ENCODE results near the gene LAD1.

DNA sequence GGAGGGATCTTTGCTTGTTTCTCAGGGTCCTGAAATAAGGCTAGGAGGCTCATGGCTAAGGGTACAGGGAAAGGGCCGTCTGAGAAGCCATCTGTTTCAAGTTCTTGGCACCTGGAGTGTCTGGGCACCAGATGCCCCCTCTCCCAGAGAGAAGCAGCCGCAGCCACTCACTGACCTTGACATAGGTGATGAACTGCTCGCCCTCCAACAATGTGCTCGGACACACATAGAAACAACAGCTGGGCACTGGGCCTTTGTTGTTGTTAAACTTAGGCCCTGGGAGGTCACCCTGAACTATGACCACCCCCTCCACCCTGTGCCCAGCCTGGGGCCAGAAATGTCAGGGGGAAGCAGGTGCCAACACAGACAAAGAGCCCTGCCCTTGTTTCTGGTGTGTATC is 31.7 kb upstream of the LAD1 start:
- TF ChIP-seq, protein P1, sequence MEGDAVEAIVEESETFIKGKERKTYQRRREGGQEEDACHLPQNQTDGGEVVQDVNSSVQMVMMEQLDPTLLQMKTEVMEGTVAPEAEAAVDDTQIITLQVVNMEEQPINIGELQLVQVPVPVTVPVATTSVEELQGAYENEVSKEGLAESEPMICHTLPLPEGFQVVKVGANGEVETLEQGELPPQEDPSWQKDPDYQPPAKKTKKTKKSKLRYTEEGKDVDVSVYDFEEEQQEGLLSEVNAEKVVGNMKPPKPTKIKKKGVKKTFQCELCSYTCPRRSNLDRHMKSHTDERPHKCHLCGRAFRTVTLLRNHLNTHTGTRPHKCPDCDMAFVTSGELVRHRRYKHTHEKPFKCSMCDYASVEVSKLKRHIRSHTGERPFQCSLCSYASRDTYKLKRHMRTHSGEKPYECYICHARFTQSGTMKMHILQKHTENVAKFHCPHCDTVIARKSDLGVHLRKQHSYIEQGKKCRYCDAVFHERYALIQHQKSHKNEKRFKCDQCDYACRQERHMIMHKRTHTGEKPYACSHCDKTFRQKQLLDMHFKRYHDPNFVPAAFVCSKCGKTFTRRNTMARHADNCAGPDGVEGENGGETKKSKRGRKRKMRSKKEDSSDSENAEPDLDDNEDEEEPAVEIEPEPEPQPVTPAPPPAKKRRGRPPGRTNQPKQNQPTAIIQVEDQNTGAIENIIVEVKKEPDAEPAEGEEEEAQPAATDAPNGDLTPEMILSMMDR (IDR thresholded peaks at IDR 0.05; ENCODE audit: poor library complexity) = no peak
- TF ChIP-seq EZH2 (IDR thresholded peaks at IDR 0.05; ENCODE audit: borderline replicate concordance) = no peak
- TF ChIP-seq EZH2phosphoT487 (IDR thresholded peaks at IDR 0.05; ENCODE audit: low read depth, severe bottlenecking, unreplicated experiment) = no peak

Data from hepatocyte (in vitro differentiated cells).